Lower leg skin (tissue), 3 donors: Measurements from ENCODE around the gene INHBC.

Experiments used
- CTCF ChIP-seq, 3 donors: fragments of 450-650 bp; IDR thresholded peaks; one replicate each; pipeline ENCODE4 v1.5.1; 2016; ENCODE audit warnings: antibody characterized with exemption in 3 of 3, mild to moderate bottlenecking in 3 of 3, moderate library complexity in 2 of 3
- POLR2A ChIP-seq, 2 donors: fragments of 450-650 bp; IDR thresholded peaks; one replicate each; pipeline ENCODE4 v1.6.1; 2016 to 2017; ENCODE audit warnings: antibody characterized with exemption in 2 of 2, mild to moderate bottlenecking in 1 of 2, moderate library complexity in 1 of 2

GRCh38 chr12:57386187-57386720 lies 48.3 kb upstream of the INHBC start:
- TF ChIP-seq CTCF (IDR thresholded peaks at IDR 0.05) (no peak), POLR2A (IDR thresholded peaks at IDR 0.05) (no peak)
